GM18520 (cell line): ENCODE results near the gene SCN4B.

ENCODE experiments used
- ATAC-seq: cut with Tn5 transposase; IDR thresholded peaks from one replicate; pipeline ENCODE4 v1.9.1; 2021; ENCODE audit not compliant: unreplicated experiment

The SCN4B gene

DNA sequence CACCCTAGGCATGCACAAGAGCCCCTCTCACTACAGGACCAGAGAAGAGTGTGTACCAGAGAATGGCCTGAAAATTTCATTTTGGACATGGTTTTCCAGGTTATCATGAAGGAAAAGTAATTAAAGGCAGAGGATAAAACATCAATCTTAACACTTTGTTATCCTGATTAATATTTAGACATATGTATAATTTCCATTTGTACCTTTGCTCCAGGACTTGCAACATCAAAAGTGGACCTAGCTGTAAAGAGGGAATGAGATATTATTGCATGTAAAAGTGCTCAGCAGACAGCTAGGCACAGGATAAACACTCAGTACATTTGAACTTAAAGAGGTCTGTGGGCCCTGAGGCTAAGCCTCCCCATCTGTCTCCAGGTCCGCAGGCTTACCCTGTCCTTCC is 2.0 kb upstream of the SCN4B start:
- ATAC-seq: no peak

DNA sequence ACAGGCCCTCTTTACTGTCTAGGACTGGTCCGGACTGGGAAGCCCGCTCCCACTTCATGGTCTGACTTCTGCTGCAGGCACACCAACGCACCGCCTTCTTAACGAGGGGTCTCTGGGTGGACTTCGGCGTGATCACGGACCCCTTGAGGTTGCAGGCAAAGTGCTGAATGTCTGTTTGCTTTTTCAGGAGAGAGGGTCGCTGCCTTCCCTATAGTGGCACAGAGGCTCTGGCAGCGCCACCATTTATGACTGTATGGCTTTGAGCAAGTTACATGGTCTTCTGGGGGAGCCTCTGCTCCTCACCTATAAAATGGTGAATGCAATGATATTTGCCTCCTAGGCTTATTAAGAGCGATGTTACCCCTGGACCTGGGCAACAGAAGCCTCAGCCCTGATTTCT is 1.4 kb upstream of the SCN4B start:
- no peak for ATAC-seq

DNA sequence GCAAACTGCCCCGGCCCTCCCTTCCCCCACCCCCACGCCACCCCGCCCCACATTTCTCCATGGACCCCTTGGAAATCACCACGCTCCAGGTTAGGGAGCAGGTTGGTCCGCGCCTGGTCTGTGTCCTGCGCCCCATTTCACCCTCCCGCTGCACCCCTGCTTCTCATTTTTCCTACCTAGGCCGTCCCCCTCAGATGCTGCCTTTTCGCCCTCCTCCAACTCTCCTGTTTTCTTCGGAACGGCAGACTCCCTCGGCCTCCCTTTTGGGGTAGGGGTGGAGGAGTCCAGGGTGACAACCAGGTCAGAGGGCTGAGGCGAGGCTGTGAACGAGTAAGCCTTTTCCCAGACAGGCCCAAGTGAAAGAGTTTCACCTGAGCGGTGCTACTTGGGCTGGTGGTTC is 893 bp upstream of the SCN4B start:
- no peak for ATAC-seq

DNA sequence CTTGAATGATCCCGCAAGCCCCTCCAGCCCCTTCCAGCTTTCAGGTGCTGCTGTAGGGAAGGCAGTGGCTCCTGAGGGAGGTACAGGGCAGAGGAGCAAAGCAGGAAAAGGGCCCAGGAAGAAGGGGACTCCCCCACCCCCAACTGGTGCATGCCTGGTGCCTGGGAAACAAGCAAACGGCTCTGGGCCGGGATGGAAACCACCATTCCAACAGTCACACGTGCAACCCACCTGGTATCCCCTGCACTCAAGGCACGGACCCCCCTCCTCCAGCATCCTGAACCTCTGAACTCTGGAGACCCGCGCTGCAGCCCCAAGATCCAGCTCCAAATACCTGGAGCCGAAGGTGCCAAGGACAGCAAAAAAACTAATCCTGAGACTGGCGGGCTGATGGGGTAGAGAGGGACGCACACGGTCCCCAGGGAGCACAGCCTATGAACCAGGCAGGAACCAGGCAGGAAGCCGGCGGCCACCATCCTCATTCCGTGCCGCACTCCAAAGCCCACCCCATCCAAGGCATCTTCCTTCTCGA is 537 bp downstream of the SCN4B start:
- no peak for ATAC-seq

DNA sequence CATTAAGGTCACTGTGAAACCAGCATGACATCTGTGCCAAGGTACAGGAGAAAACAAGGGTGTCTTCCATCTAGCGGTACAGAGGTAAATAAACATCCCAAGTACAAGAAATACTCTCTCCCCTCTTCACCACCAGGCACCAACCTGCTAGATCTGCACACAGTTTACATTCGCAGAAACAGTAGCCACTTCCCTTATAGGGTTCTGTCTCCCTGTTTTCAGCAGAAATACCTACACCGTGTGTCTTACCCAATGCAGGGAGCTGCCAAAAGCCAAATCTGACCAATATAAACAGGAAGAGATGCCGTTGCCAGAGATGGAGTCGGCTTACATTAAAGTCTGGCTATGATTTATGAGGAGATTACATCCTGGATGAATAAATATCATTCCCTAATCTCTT is 1.2 kb downstream of the SCN4B start:
- ATAC-seq: no peak

DNA sequence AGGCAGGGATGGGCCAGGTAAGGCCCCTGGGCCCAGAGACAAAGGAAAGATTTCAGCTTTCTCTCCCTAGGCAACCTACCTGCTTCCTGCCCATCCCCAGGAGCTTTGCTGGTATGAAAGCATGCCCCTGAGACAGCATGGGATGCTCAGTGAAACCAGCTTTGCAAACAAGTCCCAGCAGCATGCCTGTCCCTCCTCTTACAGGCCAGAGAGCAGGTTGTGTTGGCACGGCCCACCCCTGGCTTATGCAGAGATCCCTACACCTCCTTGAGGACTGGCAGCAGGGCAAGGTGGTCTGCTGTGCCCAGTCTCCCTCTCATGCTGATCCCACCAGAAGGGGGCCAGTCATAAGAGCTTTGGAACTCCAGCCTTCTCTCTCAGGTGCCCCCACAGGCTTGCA is 3.1 kb downstream of the SCN4B start:
- ATAC-seq: no peak

DNA sequence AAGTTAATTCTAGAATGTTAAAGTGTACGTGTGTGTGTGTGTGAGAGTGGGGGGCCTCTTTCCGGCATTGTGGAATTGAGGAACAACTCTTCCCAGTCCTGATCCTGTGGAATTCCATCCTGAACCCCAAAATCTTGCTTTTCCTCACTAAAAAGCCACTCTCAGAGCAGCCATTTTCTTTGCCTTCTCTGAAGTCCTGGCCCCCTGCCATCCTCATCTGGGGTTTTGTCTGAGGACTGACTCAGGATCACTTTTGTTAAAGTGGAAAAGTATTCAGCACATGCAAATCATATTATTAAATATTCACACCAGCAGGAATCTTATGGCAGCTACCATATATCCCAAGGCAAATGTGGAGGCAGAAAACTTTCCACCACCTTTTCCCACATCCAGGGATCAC is 3.8 kb downstream of the SCN4B start:
- no peak for ATAC-seq

DNA sequence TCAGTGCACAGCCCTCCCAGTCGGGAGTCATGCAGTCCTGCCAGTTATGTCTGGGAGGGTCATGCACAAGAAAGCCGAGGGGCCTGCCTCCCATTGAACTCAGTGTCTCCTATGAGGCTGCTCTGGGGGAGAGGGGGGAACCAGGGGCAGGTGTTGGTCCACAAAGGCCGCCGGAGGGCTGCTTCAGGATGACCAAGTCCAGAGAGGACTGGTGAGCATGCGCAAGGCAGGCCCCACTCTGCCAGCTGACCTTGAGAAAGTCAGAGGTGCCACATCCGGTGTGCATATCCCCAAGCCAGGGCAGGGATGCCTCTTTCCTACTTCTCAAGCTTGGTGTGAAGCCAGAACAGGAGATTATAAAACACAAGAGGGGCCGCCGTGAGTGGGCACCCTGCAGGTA is 4.4 kb downstream of the SCN4B start:
- ATAC-seq: no peak

DNA sequence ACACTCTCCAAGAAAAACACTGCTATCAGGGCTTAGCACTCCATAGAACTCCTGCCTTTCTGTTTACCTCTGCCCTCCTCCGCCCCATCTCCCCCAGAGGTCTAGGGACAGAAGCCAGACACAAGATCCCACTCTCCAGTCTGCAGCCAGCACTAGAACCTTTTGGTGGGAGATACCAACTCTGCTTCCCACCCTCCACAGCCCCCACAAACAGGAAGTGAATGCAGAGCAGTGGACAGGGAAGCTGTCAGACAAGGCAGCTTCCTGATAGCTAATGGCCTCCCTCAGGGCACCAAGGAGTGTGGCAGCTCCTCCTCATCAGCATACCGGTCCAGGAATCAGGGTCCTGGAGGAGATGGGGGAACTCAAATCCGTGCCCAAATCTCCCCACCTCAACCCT is 5.1 kb downstream of the SCN4B start:
- no peak for ATAC-seq

DNA sequence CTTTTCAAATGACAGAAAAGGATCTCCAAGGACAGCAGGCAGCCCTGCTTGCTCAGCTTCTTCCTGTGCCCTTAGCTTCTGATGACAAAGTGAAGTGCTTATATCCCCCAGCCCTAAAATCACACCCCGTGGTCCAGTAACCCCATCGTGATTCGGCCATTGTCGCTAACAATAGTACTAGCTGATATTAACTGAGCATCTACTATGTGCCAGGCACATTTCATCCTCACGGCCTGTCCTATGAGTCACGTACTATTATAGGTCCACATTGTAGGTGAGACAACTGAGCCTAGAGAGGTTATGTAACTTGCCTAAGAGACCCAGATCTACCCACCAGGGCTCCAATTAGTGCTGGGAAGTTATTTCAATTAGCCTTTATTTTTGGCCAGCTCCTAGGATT is 6.1 kb downstream of the SCN4B start:
- ATAC-seq: no peak

DNA sequence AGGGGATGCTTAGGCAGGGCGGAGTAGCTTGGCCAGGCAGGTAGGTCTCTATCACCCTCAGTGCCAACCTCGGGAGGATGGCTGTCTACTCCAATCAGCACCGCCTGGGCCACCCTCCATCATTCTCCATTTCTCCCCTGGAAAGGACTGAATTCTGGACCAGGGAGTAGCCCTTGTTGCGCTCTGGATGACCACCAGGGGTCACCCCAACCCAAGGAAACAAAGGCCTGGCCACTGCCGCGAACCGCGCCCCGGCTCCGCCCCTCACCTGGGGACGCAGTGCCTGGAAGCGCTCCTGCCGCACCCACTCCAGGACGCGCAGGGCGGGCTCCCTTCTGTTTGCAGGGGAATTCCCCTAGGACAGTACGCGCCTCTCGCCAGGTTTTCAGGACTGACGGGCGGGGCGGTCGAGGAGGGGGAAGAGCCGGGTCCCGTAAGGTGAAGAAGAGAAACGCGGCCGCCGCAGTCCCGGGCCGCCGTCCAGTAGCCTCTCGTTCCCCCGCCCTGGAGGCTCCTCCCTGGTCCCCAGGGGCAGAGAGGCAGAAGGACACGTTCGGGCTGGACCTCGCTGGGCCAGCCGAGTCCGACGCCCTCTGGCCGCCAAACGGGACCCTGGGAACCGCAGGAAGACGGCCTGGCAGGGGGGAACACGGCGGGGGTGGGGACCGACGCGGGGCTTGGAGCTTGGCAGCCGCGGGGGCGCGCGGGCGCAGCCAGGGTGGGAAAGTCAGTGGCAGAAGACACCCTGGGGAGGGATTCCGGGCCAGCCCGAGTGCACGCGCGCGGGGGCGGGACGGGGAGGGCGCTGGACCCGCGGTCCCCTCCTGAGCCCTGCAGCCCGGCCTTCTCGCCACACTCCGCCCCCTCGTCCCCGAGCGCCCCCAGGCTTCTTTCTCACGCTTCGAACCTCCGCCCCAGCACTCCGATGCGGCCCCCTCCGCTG is 7.1 kb downstream of the SCN4B start:
- ATAC-seq: peak; percentile 78

DNA sequence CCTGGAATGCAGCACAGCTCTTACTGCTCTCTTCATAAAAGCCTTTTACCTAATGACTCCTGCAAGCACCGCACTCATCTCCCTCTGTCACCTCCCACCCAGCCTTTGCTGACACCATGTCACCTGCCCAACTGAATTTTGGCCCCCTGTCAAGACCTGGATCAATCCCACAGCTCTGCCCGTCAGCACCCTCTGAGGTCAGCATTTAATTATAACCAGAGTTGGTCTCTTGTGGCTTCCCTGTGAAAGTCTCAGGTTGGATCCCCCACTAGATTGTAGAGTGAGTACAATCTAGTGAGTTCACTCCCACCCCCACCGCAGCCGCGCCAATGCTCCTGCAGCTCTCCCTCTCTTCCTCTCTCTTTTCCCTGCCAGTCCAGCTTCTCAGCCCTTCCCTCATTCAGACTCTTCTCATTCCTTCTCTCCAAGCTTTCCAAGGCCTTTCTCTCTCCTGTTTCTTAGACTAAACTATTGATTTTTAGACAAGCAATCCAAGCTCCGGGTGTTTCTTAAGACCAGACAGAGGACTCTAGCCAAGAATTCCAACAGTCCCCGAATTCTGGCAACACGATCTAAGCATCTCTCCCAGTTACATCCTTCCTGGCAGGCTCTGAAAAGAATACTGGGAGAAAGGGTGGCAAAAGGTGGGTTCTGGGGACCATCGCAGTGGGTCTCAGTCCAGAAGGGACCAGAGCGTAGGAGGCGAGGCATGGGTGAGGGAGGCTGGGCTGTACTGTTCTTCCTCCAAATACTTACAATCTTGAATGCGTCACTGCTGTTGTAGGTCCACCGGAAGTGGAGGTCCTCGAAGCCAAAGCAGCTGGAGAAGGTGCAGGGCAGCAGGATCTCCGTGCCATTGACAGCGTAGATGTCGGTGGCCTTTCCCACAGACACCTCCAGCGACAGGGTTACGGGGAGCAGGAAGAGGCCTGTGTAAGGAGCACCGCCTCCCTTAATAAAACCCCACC is 8.0 kb downstream of the SCN4B start:
- ATAC-seq: no peak

DNA sequence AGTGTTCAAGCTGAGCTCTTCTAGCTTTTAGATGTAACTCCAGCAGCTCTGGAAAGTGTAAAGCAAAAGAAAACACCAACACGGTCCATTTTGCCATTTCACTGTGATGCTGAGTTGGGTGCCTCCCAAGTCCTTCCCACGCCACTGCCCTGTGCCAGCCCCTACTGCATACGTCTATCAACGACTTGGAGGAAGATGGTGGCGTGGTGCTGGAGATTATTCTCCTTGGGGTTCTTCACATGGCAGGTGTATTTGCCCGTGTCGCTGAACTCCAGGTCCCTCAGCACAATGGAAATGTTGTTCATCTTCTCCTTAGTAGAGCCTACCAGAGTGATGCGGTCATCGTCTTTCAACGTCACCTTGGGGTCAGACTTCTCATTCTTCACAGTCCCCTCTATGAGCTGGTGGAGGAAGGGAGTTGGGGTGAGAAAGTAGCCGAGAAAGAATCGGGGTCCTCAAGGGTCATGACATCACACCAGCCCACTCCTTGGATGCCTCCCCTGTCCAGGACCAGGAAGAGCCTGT is 8.9 kb downstream of the SCN4B start:
- no peak for ATAC-seq

DNA sequence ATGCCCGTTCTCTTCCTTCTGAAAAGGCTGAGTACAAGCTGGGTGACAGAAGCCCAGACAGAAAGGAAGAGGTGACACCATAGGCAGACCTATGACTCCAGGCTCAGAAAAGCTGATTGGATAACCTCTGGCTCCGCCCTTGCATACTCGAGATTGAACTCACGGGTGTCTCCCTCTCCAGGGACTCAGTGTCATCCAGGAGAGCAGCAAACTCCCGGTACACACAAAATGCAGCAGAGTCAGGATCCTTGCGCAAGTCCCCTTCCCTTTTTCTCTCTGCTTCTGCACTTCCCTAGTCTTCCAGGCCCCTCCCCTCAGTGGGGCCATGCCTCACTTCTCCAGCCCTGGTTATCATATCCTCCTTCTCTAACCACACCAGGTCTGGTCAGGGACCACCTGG is 9.8 kb downstream of the SCN4B start:
- ATAC-seq: no peak

DNA sequence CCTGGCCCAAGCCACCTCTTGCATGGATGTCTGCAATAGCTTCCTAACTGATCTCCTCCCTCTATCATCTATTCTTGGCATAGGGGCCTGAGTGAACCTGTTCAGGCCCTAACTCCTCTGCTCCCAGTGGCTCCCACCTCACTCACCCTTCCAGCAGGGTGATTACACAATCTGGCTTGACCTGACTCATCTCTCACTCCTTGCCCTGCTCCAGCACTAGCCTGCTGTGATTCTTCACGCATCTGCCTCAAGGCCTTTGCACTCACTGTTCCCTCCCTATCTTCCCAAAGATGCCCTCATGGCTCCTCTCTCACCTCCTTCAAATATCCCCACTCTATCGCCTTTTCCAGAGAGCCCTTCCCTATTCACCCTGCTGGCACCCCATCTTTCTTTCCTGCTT is 10.5 kb downstream of the SCN4B start:
- no peak for ATAC-seq

DNA sequence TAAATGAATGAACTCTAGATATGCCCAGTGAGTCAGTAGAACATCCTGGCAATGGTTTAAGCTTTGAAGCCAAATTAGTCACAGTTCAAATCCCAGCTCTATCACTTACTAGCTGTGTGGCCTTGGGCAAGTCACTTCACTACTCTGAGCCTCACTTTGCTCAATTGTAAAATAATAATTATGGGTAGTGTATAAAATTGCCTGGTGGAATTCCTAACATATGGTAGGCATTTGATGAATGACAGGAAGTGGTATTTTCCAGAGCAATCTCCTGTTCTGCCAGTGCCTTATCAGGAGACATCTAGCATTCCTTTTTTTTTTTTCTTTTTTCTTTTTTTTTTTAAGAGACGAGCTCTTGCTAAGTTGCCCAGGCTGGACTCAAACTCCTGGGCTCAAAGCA is 13.0 kb downstream of the SCN4B start:
- no peak for ATAC-seq

DNA sequence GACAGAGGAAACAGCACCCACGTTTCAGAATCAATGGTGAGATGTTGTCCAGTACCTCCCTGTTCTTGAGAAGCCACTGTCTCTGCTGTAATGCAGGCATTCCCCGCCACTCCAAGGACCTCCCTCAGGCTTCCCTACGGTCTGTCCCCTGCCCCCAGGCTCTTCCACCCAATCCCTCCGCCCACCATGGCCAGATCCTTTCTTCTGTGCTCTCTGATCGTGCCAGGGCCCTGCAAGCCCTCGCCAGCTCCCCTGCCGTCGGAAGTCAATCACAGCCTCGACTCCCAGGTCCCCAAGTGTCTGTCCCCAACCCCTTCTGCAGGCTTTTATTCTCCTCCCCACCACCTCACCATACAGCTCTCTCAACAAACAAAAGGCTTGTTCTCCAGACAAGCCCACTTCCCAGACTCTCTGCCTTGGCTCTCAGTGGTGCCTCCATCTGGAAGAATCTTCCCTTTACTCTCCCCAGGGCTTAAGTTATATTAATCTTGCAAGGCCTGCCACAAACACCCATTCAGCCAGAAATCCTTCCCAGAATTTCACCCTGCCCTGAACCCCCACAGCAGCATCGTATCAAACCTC is 13.7 kb downstream of the SCN4B start:
- no peak for ATAC-seq

DNA sequence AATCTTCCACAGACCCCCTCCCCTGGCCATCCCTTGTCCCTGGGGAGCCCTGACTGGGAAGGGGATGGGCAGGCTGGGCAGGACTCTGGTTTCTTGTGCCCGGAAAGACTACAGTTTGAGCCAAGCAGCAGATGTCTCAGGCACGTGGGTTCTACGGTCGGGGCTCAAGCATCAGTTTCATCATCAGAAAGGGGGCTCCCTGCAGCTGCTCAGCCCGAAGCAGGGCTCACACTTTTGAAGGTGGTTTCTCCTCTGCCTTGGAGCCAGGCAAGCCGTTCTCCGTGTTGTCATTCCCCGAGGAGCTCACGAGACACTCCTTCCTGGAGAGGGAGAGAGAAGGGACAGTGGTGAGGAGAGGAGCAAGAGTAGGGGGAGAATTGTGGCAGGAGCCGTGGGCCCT is 15.8 kb downstream of the SCN4B start:
- ATAC-seq: no peak

DNA sequence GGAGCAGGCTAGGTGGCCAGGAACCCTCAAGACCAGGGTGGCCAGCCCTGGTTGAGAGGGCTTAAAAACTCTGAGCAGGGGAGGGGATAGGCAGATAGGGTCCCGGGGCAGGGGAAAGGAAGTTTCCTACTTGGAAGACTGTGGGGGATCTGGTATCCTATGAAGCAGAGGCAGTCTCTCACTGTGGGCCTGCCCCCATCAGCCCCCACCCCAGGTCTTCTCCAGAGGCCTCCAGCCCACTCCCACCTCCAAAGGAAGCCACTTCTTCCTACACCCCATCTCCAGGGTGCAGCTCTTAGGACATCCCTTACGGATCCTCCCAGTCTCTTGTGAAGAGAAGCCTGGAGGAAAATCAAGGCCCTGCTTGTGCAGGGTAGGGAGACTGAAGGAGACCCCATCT is 16.3 kb downstream of the SCN4B start:
- ATAC-seq: no peak

DNA sequence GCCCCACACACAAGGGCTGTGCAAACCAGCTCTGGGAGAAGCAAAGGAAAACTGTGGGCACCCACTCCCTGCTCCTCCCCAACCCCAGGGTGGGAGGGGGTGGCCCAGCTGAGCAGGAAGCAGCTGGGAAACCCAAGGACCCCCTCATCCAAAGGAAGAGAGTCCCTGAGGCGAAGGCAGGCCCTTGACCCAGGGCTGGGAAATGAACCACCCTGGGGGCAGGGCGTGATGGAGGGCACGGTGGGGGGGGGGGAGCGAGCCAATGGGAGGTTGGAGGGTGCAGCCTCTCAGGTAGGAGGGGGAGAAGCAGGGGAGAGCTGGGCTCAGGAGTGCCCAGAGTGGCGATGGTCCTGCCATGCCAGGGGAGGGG is 16.8 kb downstream of the SCN4B start:
- no peak for ATAC-seq
